CD4-positive, alpha-beta T cell (primary cell): ENCODE data around the gene ATL1. TPM values are rescaled to one million over a fixed set of nuclear protein-coding genes. Genes with fewer than 3 reads are reported as not detected.

Experiments used
- ATAC-seq: fragments of 200-7000 bp; cut with Tn5 transposase; one replicate; pipeline ENCODE4 v1.10.0; 2022; ENCODE audit warnings: mild to moderate bottlenecking; ENCODE audit not compliant: poor library complexity
- CTCF ChIA-PET: fragments of 350-600 bp; sonication (Branson Sonifier 250); formaldehyde crosslinking; loops from one replicate; lab custom pipeline; 2021; ENCODE audit warnings: antibody characterized with exemption, inconsistent platforms; lab: Charles Lee
- POLR2A ChIA-PET: fragments of 350-600 bp; sonication (Branson Sonifier 250); formaldehyde crosslinking; loops from one replicate; lab custom pipeline; 2021; ENCODE audit warnings: antibody characterized with exemption, inconsistent platforms; lab: Charles Lee
- DNase-seq, 14 experiments: peaks; one replicate each; pipeline ENCODE4 v3.0.0-alpha.2; 2013 to 2020; ENCODE audit warnings: mixed read lengths in 2 of 14
- H3K27ac ChIP-seq, 2 donors: one replicate each; pipeline versions ENCODE4 v1.5.1 to v1.7.0; 2013; ENCODE audit warnings: low read length in 2 of 2, low read depth in 1 of 2, mild to moderate bottlenecking in 1 of 2
- H3K27me3 ChIP-seq, 2 experiments: 1 replicate in 1 of 2; 2 replicates in 1 of 2; pipeline versions ENCODE4 v1.6.1 to v1.7.0; 2013; ENCODE audit warnings: low read length in 2 of 2, control low read depth in 1 of 2, mild to moderate bottlenecking in 1 of 2, moderate library complexity in 1 of 2; ENCODE audit not compliant: insufficient read depth in 2 of 2, control insufficient read depth in 1 of 2
- H3K36me3 ChIP-seq: one replicate; pipeline ENCODE4 v1.6.1; 2013; ENCODE audit warnings: low read length, control low read depth; ENCODE audit not compliant: insufficient read depth
- H3K4me1 ChIP-seq: one replicate; pipeline ENCODE4 v1.6.1; 2013; ENCODE audit warnings: low read length, control low read depth; ENCODE audit not compliant: insufficient read depth
- H3K4me3 ChIP-seq: one replicate; pipeline ENCODE4 v1.5.1; 2013; ENCODE audit warnings: mild to moderate bottlenecking, low read length, moderate library complexity
- H3K9me3 ChIP-seq, 2 experiments: 1 replicate in 1 of 2; 2 replicates in 1 of 2; pipeline versions ENCODE4 v1.6.1 to v1.7.0; 2013; ENCODE audit warnings: low read length in 2 of 2, mild to moderate bottlenecking in 2 of 2, control low read depth in 1 of 2, moderate library complexity in 1 of 2; ENCODE audit not compliant: control insufficient read depth in 1 of 2, insufficient read depth in 1 of 2
- H3K27ac Mint-ChIP-seq: one replicate; pipeline ENCODE4 v1.8.0; 2020; ENCODE audit warnings: mixed read lengths
- H3K27me3 Mint-ChIP-seq: one replicate; pipeline ENCODE4 v1.8.0; 2021; ENCODE audit warnings: mixed read lengths
- H3K36me3 Mint-ChIP-seq: one replicate; pipeline ENCODE4 v1.8.0; 2021; ENCODE audit warnings: low read depth, mixed read lengths
- H3K4me1 Mint-ChIP-seq: one replicate; pipeline ENCODE4 v1.8.0; 2021; ENCODE audit warnings: low read depth, mixed read lengths
- H3K4me3 Mint-ChIP-seq: one replicate; pipeline ENCODE4 v1.8.0; 2020; ENCODE audit warnings: mild to moderate bottlenecking, mixed read lengths
- H3K9me3 Mint-ChIP-seq: one replicate; pipeline ENCODE4 v1.8.0; 2020; ENCODE audit warnings: mixed read lengths
- intact Hi-C, 2 experiments: fragments of 100-400 bp; cut with DNase I in 1 of 2; cut with micrococcal nuclease in 1 of 2; formaldehyde crosslinking; loops; one replicate each; pipeline versions ENCODE4 v1.15.1 to v1.9.0; 2023 to 2025; cut with DNase I, micrococcal nuclease
- total RNA-seq, 174 experiments: library from RNA in 2 of 174; stranded (reverse) in 2 of 174; gene quantifications; one replicate each; pipeline ENCODE4 v1.2.3 and lab custom pipeline; 2021 to 2026
- TF ChIP-seq, protein P1 (sequence below): fragments of 200-600 bp; IDR thresholded peaks from one replicate; pipeline ENCODE4 v1.8.0; 2022; ENCODE audit warnings: antibody characterized with exemption, mild to moderate bottlenecking

ATL1 gene
- total RNA-seq, 2 experiments from 2014 or later, result 1.2 TPM

DNA sequence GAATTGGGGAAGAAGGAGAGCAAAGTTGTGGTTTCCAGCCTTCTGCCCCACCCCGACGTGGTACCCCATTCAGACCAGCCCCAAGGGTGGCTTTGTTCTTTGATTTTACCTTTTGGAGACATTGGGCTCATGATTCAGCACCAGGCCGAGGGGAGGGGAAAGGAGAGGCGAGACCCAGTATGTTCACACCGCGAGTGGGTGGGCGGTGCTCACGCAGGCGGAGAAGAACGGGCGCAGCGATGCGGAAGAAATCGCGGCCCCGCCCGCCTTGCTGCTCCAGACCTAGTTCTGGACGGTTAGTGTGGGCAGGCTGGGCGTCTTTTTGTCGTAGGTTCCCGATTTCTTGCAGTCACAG is 963 bp downstream of the ATL1 start:
- intact Hi-C loops, result no loop called here

DNA sequence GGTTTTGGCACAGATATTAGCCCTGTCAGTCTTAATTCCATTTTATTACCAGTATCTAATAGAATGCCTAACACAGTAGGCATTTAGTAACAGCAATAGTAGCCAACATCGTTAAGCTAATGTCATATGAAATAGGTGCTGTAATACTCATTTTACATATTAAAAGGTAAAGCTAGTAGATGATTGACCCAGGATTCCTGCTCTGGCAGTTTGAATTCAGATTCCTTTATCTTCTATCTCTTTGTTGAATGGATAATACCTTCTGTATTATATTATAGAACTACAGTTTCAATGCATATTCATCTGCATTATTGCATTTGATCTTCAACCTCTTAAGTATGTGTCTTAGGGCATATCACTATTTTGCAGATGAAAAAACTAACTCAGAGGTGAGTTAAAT is 2.9 kb downstream of the ATL1 start:
- ChIA-PET CTCF (interaction anchor here (1.0 kb wide), 1 partner anchor 20 kb away, joined by 3 read pairs; no protein-coding TSS in a partner anchor), POLR2A (no interaction called here)
- Mint-ChIP-seq H3K9me3 (no peaks in the 10 kb centered on the region), H3K27me3 (peaks cover 35% of the 10 kb centered on the region), H3K36me3 (no peaks in the 10 kb centered on the region), H3K4me1 (peaks cover 13% of the 10 kb centered on the region), H3K4me3 (no peak overlapping the region), H3K27ac (no peak overlapping the region)
- no peak for ATAC-seq
- DNase-seq, result no peak
- Histone ChIP-seq H3K27ac (no peak overlapping the region), H3K27me3 (peaks cover 17 to 31% of the 10 kb centered on the region in 2 experiments), H3K4me1 (peaks cover 13% of the 10 kb centered on the region), H3K4me3 (no peak overlapping the region), H3K36me3 (no peaks in the 10 kb centered on the region), H3K9me3 (peaks cover 0 to 5% of the 10 kb centered on the region in 2 experiments)
- intact Hi-C loops, result no loop called here
- TF ChIP-seq, protein P1, sequence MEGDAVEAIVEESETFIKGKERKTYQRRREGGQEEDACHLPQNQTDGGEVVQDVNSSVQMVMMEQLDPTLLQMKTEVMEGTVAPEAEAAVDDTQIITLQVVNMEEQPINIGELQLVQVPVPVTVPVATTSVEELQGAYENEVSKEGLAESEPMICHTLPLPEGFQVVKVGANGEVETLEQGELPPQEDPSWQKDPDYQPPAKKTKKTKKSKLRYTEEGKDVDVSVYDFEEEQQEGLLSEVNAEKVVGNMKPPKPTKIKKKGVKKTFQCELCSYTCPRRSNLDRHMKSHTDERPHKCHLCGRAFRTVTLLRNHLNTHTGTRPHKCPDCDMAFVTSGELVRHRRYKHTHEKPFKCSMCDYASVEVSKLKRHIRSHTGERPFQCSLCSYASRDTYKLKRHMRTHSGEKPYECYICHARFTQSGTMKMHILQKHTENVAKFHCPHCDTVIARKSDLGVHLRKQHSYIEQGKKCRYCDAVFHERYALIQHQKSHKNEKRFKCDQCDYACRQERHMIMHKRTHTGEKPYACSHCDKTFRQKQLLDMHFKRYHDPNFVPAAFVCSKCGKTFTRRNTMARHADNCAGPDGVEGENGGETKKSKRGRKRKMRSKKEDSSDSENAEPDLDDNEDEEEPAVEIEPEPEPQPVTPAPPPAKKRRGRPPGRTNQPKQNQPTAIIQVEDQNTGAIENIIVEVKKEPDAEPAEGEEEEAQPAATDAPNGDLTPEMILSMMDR, result no peak

More for the DNA sequence above, 963 bp downstream of the ATL1 start:
- Histone ChIP-seq H3K9me3 (peaks cover 0 to 5% of the 10 kb centered on the region in 2 experiments), H3K4me3 (peak overlapping the region; percentile 61), H3K27me3 (peaks cover 20 to 41% of the 10 kb centered on the region in 2 experiments), H3K27ac (no peak overlapping the region), H3K36me3 (no peaks in the 10 kb centered on the region), H3K4me1 (peaks cover 13% of the 10 kb centered on the region)
- Mint-ChIP-seq H3K4me3 (peak overlapping the region; percentile 79), H3K36me3 (no peaks in the 10 kb centered on the region), H3K4me1 (peaks cover 13% of the 10 kb centered on the region), H3K27me3 (peaks cover 52% of the 10 kb centered on the region), H3K9me3 (no peaks in the 10 kb centered on the region), H3K27ac (no peak overlapping the region)
- peak in 11 of 14 experiments; percentile 4 to 59 (median 29) for DNase-seq
- TF ChIP-seq, protein P1, result no peak
- POLR2A ChIA-PET, result interaction anchor here (0.9 to 1.2 kb wide), 2 partner anchors 164 to 217 kb away, joined by 3 read pairs; partner anchors contain the start of gene CDKL1
- CTCF ChIA-PET, result no interaction called here
- ATAC-seq, result peak; percentile 51

GRCh38 chr14:50569714-50570274 is 9.8 kb downstream of the ATL1 start:
- no peaks in the 10 kb centered on the region for H3K4me1 Mint-ChIP-seq
- ChIA-PET CTCF (interaction anchor here (0.8 to 2.1 kb wide), 2 partner anchors 10 to 16 kb away, joined by 3 to 5 read pairs; partner anchors contain the start of gene ATL1), POLR2A (no interaction called here)
- ATAC-seq, result no peak
- Histone ChIP-seq H3K4me3 (no peak overlapping the region), H3K9me3 (peaks cover 6 to 19% of the 10 kb centered on the region in 2 experiments), H3K27ac (no peak overlapping the region), H3K4me1 (no peaks in the 10 kb centered on the region), H3K36me3 (no peaks in the 10 kb centered on the region), H3K27me3 (peaks cover 0 to 6% of the 10 kb centered on the region in 2 experiments)
- H3K4me3 Mint-ChIP-seq, result no peak overlapping the region
- DNase-seq, result no peak
- intact Hi-C loops, result no loop called here
- H3K9me3 Mint-ChIP-seq, result peaks cover 10% of the 10 kb centered on the region
- peaks cover 38% of the 10 kb centered on the region for H3K36me3 Mint-ChIP-seq
- no peaks in the 10 kb centered on the region for H3K27me3 Mint-ChIP-seq
- TF ChIP-seq, protein P1, result no peak
- H3K27ac Mint-ChIP-seq, result no peak overlapping the region
